Suprapubic skin (tissue), 4 donors: Measurements from ENCODE around the gene NAA10. TPM values are rescaled to one million over a fixed set of nuclear protein-coding genes. Genes with fewer than 3 reads are reported as not detected.

ENCODE experiments used
- DNase-seq, 2 donors: peaks; one replicate each; pipeline ENCODE4 v3.0.0-alpha.2; 2019; ENCODE audit warnings: low spot score in 2 of 2
- H3K27ac ChIP-seq: fragments of 200-600 bp; sonication (generic); one replicate; pipeline ENCODE4 v1.5.1; 2019
- H3K27me3 ChIP-seq: fragments of 200-600 bp; sonication (generic); one replicate; pipeline ENCODE4 v1.5.1; 2019
- H3K36me3 ChIP-seq: fragments of 200-600 bp; sonication (generic); one replicate; pipeline ENCODE4 v1.5.1; 2019
- H3K4me1 ChIP-seq: fragments of 200-600 bp; sonication (generic); one replicate; pipeline ENCODE4 v1.5.1; 2019
- H3K4me3 ChIP-seq: fragments of 200-600 bp; sonication (generic); one replicate; pipeline ENCODE4 v1.5.1; 2019; ENCODE audit warnings: mild to moderate bottlenecking
- H3K9me3 ChIP-seq: fragments of 200-600 bp; sonication (generic); one replicate; pipeline ENCODE4 v1.5.1; 2019
- EP300 ChIP-seq: sonication (generic); formaldehyde crosslinking; IDR thresholded peaks from one replicate; pipeline ENCODE4 v1.6.1; 2017; ENCODE audit warnings: antibody characterized with exemption
- POLR2A ChIP-seq, 2 donors: fragments of 450-650 bp; IDR thresholded peaks; one replicate each; pipeline ENCODE4 v1.6.1; 2017; ENCODE audit warnings: antibody characterized with exemption in 2 of 2, mild to moderate bottlenecking in 2 of 2, moderate library complexity in 2 of 2
- POLR2AphosphoS5 ChIP-seq, 3 donors: sonication (generic); formaldehyde crosslinking; IDR thresholded peaks; one replicate each; pipeline ENCODE4 v1.6.1; 2017; ENCODE audit warnings: antibody characterized with exemption in 3 of 3
- WGBS: methylation state at CpG from one replicate; pipeline ENCODE4 v1.1.5; 2018; 5-methylcytosine and 5-hydroxymethylcytosine counted together
- total RNA-seq, 4 donors: library from RNA; depleted of rRNA; stranded (reverse); fragments of >200 nt; gene quantifications; one replicate each; pipeline ENCODE4 v1.1.0, GENCODE V29; 2016
- TF ChIP-seq, protein P1 (sequence below), 2 donors: fragments of 200-600 bp in 1 of 2; fragments of 450-650 bp in 1 of 2; sonication (generic) in 1 of 2; IDR thresholded peaks; one replicate each; pipeline ENCODE4 v1.5.1; 2016 to 2019; ENCODE audit warnings: antibody characterized with exemption in 2 of 2, mild to moderate bottlenecking in 1 of 2, moderate library complexity in 1 of 2

Gene NAA10
- total RNA-seq, 4 donors from 2014 or later, result 58.5 to 97.2 (median 73.0) TPM

DNA sequence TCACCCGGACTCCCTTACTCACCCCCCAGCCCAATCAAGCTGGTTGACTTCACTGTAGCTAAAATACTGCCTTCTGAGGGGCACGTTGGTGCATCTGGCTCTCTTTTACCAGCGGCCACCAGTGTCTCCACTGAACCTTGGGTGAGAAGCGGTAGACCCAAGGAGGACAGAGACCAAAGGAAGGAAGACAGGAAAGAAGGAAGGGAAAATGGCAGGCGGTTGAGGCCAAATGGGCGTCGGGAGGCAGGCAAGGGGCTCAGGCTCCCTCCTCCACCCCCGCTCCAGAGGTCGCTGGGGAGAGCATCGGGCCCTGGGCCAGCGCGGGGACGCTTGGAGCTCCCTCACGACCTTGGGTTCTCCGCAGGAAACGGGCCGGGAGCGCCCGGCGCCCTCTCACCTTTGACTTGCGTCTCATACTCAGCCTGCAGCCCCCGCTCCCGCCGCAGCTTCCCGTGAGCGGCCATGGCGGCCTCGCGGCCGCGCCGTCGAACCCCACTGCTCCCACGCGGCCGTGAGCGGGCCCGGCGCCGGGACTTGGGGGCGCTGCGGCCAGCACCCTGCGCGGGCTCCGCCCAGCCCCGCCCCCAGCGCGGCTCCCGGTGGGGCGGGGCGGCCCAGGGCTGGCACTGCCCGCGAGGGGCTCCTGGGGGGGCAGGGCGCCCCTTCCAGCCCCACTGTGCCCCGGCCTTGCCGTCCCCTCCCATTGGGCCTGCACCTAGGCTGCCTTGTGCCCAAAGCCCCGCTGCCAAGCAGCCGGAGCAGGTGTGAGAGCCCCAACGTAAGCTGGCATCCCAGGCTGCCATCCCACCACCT is 8.9 kb downstream of the NAA10 start, which contains the start of gene ARHGAP4:
Gene ARHGAP4, minus strand, starts transcription at position 526 of the 813 bp plus-strand sequence. Its CDS starts 62 bp downstream, at position 464.
- 62% methylated on average over 12 of the region's 59 CpGs for WGBS
- H3K36me3 ChIP-seq, result peaks cover 7% of the 10 kb centered on the region
- H3K9me3 ChIP-seq, result no peaks in the 10 kb centered on the region
- H3K4me1 ChIP-seq, result peaks cover 52% of the 10 kb centered on the region
- H3K27ac ChIP-seq, result peak within 1 kb of the TSS; percentile 90
- TF ChIP-seq, protein P1, sequence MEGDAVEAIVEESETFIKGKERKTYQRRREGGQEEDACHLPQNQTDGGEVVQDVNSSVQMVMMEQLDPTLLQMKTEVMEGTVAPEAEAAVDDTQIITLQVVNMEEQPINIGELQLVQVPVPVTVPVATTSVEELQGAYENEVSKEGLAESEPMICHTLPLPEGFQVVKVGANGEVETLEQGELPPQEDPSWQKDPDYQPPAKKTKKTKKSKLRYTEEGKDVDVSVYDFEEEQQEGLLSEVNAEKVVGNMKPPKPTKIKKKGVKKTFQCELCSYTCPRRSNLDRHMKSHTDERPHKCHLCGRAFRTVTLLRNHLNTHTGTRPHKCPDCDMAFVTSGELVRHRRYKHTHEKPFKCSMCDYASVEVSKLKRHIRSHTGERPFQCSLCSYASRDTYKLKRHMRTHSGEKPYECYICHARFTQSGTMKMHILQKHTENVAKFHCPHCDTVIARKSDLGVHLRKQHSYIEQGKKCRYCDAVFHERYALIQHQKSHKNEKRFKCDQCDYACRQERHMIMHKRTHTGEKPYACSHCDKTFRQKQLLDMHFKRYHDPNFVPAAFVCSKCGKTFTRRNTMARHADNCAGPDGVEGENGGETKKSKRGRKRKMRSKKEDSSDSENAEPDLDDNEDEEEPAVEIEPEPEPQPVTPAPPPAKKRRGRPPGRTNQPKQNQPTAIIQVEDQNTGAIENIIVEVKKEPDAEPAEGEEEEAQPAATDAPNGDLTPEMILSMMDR (IDR thresholded peaks at IDR 0.05), result no peak
- TF ChIP-seq POLR2AphosphoS5 (IDR thresholded peaks at IDR 0.05), result no peak
- no peak for TF ChIP-seq POLR2A (IDR thresholded peaks at IDR 0.05)
- TF ChIP-seq EP300, result no peak
- H3K27me3 ChIP-seq, result no peaks in the 10 kb centered on the region
- H3K4me3 ChIP-seq, result peak within 1 kb of the TSS; percentile 59
- no peak for DNase-seq

DNA sequence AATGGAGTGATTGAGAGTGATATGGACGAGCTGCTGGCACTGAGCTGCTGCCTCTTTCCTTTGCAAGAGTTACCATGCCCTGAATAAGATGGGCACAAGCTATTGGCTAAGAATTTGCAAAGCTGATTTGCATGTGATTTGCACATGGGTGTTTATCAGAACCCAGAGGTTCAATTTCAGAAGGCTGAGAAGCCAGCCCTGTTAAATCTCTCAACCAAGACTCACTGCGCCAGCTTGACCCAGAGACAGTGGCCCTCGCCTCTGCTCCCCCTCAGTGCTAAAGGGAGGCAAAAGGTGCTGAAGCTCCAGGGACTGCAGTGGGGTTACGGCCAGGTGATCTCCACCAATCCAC is 9.5 kb downstream of the NAA10 start:
- H3K4me1 ChIP-seq, result peaks cover 54% of the 10 kb centered on the region
- no peak for DNase-seq
- TF ChIP-seq EP300, result no peak
- TF ChIP-seq, protein P1 (IDR thresholded peaks at IDR 0.05), result no peak
- TF ChIP-seq POLR2AphosphoS5 (IDR thresholded peaks at IDR 0.05), result no peak
- no peak for TF ChIP-seq POLR2A (IDR thresholded peaks at IDR 0.05)
- peak overlapping the region; percentile 59 for H3K4me3 ChIP-seq
- H3K27ac ChIP-seq, result no peak overlapping the region
- no peaks in the 10 kb centered on the region for H3K27me3 ChIP-seq
- 74% methylated on average over 3 of the region's 4 CpGs for WGBS
- peaks cover 2% of the 10 kb centered on the region for H3K36me3 ChIP-seq
- H3K9me3 ChIP-seq, result no peaks in the 10 kb centered on the region

DNA sequence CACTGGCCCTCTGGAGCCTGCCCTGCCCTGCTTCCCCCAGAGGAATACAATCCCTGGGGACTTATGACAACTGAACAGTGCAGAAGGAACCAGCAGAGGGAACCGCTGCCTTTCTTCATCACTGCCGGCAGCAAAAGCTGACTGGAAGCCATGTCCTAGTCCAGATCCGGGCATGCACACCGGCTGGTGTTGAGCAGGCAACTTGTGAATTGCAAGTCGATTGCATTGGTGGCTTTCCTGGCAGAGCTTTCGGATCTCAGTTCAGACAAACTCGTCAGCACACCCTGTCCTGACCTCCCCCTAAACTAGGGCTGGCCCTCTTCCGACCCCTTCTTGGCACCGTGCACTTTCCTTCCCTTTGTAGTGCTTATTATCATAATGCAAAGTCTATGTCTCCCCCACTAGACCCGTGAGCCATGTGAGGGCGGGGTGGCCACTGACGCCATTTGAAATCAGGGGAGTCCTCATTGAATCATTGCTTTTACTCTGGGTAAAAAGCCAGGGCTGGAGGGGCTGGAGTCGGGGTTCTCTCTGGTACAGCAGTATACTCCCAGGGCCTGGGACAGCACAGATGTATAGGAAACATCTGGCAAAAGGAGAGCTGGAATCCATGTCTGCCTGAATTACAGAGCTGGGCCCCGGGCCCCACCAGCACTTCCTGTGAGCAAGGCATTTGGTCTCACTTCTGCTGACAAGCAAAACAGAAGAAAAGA is 10.5 kb downstream of the NAA10 start:
- TF ChIP-seq POLR2AphosphoS5 (IDR thresholded peaks at IDR 0.05) (no peak), POLR2A (IDR thresholded peaks at IDR 0.05) (no peak)
- TF ChIP-seq, protein P1 (IDR thresholded peaks at IDR 0.05), result no peak
- WGBS, result 38% methylated on average over 13 of the region's 14 CpGs
- no peak overlapping the region for H3K27ac ChIP-seq

DNA sequence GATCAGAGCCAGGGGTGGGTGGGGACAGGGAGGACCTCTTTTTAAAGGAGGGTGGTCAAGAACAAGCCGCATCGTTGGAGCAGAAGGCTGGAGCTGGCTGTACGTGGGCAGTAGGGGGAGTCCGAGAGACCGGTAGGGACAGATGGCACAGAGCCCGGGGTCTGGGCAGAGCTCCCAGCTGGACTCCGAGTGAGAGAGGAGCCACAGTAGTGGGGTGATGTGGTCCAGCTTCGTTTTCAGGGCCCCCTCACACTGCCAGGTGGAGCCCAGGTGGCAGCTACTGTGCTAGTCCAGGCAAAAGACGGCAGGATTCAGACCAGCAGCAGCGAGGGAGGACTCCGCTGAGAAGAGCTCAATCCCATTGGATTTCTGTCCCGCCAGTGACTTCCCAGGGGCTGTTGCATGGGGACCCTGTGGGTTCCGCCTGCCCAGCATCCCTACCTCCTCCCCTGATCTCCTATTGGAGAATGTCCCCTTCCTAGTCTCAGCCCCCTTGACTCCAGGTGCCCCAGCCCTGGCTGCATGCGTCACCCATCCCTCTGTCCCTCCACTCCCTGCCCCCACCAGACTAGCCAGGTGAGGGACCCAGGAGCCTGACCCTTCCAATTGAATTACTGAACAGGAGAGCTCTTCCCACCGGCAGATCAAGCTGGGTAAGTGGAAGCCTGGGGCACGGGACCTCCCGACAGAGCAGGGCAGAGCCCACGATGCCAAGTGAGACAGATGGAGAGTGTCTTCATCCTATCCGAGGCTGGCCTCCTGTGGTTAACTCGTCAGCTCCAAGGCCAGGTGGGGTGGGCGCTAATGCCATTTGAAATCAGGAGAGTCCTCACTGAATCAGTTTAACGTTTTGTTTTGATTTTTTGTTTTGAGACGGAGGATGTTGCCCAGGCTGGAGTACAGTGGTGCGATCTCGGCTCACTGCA is 11.6 kb downstream of the NAA10 start:
- no peaks in the 10 kb centered on the region for H3K36me3 ChIP-seq
- no peak overlapping the region for H3K4me3 ChIP-seq
- no peak overlapping the region for H3K27ac ChIP-seq
- WGBS, result 71% methylated on average over 24 of the region's 25 CpGs
- no peaks in the 10 kb centered on the region for H3K27me3 ChIP-seq
- peak in 1 of 2 donors; percentile 83 for DNase-seq
- TF ChIP-seq POLR2A (IDR thresholded peaks at IDR 0.05), result no peak
- TF ChIP-seq POLR2AphosphoS5 (IDR thresholded peaks at IDR 0.05), result no peak
- TF ChIP-seq EP300, result no peak
- TF ChIP-seq, protein P1 (IDR thresholded peaks at IDR 0.05), result peak in 1 of 2 donors; percentile 36
- H3K4me1 ChIP-seq, result peaks cover 41% of the 10 kb centered on the region
- no peaks in the 10 kb centered on the region for H3K9me3 ChIP-seq

More for the DNA sequence above, 10.5 kb downstream of the NAA10 start:
- Histone ChIP-seq H3K9me3 (no peaks in the 10 kb centered on the region), H3K27me3 (no peaks in the 10 kb centered on the region), H3K4me1 (peaks cover 49% of the 10 kb centered on the region), H3K36me3 (no peaks in the 10 kb centered on the region), H3K4me3 (no peak overlapping the region)
- peak in 1 of 2 donors; percentile 65 for DNase-seq
